ENCODE results near the gene TRIM7. TPM values are rescaled to one million over a fixed set of nuclear protein-coding genes. Genes with fewer than 3 reads are reported as not detected.
A peak's percentile ranks its signal among the peaks of the same experiment; 100 is the strongest.

The TRIM7 gene
- total and polyA plus RNA-seq, 9 of the 15 experiments (the other 6 are each of a cell fraction or from before 2014, with no cell fraction given): 2.6 to 14.9 (median 8.9) TPM

DNA sequence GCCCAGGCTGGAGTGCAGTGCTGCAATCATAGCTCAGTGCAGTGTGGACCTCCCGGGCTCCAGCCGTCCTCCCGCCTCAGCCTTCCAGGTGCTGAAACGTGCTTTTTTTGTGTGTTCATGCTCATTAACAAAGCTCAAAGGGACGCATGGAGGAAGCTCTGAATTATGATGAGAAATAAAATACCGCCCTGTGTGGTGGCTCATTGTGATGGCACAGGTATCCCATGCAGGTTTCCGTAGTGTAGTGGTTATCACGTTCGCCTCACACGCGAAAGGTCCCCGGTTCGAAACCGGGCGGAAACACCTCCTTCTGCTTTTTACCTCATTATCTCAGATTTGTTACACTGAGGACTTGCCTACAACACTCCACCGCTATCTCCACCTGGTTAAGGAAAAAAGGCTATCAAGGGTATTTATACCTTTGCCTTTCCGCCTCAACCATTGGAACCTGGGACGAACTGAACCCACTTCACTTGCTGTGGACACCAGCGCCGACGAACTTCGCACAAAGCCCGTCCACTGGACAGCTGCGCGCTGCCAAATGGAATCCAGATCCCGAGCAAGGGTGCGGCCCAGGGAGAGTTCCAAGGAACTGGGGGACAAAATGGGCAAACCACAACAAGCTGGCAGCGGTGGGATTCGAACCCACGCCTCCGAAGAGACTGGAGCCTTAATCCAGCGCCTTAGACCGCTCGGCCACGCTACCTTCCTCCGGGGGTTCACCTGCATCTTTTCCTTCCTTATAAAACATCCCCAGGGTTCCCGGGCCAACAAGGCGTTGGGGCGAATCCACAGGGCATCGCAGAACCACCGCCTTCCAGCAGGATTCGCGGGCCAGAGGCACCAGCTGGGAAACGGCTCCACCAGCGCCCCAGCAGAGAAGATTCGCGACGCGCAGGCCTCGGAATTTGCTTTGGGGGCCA, 31.3 kb downstream of the TRIM7 start (continued):
- TF ChIP-seq ZKSCAN8 (CRISPR knock-in tag; IDR thresholded peaks at IDR 0.05): no peak
- no peak for TF ChIP-seq RBM34 (IDR thresholded peaks at IDR 0.05; ENCODE audit: borderline replicate concordance, insufficient read depth, low read length)
- TF ChIP-seq ARNT (IDR thresholded peaks at IDR 0.05): peak; percentile 14 to 78; a peak in 1 of 4 replicates
- peak; percentile 85 for TF ChIP-seq CXXC5 (CRISPR knock-in tag; IDR thresholded peaks at IDR 0.05)
- no peak for TF ChIP-seq SAFB2 (IDR thresholded peaks at IDR 0.05; ENCODE audit: borderline replicate concordance, low read depth, low read length, severe bottlenecking)
- TF ChIP-seq CHD2 (IDR thresholded peaks at IDR 0.05; ENCODE audit: low read depth, low read length): no peak
- TF ChIP-seq IRF1 (CRISPR knock-in tag; IDR thresholded peaks at IDR 0.05; ENCODE audit: borderline replicate concordance): no peak
- TF ChIP-seq, protein P1, sequence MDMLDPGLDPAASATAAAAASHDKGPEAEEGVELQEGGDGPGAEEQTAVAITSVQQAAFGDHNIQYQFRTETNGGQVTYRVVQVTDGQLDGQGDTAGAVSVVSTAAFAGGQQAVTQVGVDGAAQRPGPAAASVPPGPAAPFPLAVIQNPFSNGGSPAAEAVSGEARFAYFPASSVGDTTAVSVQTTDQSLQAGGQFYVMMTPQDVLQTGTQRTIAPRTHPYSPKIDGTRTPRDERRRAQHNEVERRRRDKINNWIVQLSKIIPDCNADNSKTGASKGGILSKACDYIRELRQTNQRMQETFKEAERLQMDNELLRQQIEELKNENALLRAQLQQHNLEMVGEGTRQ (CRISPR knock-in tag; IDR thresholded peaks at IDR 0.05): no peak
- TF ChIP-seq, protein P2, sequence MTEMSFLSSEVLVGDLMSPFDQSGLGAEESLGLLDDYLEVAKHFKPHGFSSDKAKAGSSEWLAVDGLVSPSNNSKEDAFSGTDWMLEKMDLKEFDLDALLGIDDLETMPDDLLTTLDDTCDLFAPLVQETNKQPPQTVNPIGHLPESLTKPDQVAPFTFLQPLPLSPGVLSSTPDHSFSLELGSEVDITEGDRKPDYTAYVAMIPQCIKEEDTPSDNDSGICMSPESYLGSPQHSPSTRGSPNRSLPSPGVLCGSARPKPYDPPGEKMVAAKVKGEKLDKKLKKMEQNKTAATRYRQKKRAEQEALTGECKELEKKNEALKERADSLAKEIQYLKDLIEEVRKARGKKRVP (CRISPR knock-in tag; IDR thresholded peaks at IDR 0.05): no peak
- no peak for TF ChIP-seq POLR2AphosphoS5 (IDR thresholded peaks at IDR 0.05; ENCODE audit: control insufficient read depth, insufficient read depth, low read depth, low read length)
- no peak for TF ChIP-seq ELK1 (CRISPR knock-in tag; IDR thresholded peaks at IDR 0.05)
- TF ChIP-seq, protein P3, sequence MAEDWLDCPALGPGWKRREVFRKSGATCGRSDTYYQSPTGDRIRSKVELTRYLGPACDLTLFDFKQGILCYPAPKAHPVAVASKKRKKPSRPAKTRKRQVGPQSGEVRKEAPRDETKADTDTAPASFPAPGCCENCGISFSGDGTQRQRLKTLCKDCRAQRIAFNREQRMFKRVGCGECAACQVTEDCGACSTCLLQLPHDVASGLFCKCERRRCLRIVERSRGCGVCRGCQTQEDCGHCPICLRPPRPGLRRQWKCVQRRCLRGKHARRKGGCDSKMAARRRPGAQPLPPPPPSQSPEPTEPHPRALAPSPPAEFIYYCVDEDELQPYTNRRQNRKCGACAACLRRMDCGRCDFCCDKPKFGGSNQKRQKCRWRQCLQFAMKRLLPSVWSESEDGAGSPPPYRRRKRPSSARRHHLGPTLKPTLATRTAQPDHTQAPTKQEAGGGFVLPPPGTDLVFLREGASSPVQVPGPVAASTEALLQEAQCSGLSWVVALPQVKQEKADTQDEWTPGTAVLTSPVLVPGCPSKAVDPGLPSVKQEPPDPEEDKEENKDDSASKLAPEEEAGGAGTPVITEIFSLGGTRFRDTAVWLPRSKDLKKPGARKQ (CRISPR knock-in tag; IDR thresholded peaks at IDR 0.05): 0 out of 2 replicates have a peak, but pooled peaks have one; percentile 28
- TF ChIP-seq, protein P4, sequence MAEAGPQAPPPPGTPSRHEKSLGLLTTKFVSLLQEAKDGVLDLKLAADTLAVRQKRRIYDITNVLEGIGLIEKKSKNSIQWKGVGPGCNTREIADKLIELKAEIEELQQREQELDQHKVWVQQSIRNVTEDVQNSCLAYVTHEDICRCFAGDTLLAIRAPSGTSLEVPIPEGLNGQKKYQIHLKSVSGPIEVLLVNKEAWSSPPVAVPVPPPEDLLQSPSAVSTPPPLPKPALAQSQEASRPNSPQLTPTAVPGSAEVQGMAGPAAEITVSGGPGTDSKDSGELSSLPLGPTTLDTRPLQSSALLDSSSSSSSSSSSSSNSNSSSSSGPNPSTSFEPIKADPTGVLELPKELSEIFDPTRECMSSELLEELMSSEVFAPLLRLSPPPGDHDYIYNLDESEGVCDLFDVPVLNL (CRISPR knock-in tag; IDR thresholded peaks at IDR 0.05; ENCODE audit: low read depth): no peak
- no peak for TF ChIP-seq ZNF830 (CRISPR knock-in tag; IDR thresholded peaks at IDR 0.05)
- peak; percentile 87 for TF ChIP-seq GTF3C2 (IDR thresholded peaks at IDR 0.05; ENCODE audit: borderline replicate concordance, extremely low read depth, insufficient read length)
- TF ChIP-seq TFAM (CRISPR knock-in tag; conservative IDR thresholded peaks at IDR 0.05): no peak
